Stimulated activated CD8-positive, alpha-beta memory T cell treated with anti-CD3 and anti-CD28 coated beads, Interleukin-12 subunit alpha, Interleukin-12 subunit beta, amount 100 ng/mL, for 24 hours (primary cell): ENCODE data around the gene SBK1.
"Not testable (repeated sequence)": the region's sequence is repeated elsewhere in the genome, so short reads cannot be mapped to it uniquely, and the experiment has no call there.

Experiments
- DNase-seq: peaks from one replicate; pipeline ENCODE4 v3.0.0-alpha.2; 2020; ENCODE audit errors: extremely low read depth

Gene SBK1

DNA sequence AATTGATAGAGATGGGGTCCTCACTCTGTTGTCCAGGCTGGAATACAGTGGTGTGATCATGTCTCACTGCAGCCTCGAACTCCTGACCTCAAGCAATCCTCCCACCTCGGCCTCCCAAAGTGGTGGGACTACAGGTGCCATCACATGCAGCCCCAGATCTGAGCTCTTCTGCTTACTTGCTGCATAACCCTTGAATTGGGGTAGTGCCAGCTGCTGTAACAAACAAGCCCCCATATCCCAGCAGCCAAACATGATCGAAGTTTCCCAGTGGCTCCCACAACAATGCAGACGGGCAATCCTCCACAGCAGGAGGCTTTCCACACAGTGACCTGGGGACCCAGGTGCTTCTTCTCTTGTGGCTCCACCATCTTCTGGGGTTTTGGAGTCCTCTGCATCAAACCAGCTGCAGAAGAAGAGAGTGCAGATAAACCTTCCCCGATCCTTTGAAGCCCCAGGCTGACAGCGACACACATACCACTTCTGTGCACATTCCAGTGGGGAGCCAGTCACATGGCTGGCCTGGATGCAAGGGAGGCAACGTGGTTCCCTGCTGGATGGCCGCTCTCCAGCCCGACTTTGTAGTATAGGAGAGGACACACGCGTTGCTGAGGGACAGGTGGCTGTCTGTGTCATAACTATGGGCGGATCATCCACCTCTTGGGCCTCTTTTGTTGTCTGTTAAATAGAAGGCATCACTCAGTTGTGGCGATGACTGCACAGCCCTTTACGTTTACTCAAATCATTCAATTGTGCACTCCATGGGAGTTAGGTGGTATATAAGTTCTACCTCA lies 16.7 kb downstream of the SBK1 start:
- no peak for DNase-seq

DNA sequence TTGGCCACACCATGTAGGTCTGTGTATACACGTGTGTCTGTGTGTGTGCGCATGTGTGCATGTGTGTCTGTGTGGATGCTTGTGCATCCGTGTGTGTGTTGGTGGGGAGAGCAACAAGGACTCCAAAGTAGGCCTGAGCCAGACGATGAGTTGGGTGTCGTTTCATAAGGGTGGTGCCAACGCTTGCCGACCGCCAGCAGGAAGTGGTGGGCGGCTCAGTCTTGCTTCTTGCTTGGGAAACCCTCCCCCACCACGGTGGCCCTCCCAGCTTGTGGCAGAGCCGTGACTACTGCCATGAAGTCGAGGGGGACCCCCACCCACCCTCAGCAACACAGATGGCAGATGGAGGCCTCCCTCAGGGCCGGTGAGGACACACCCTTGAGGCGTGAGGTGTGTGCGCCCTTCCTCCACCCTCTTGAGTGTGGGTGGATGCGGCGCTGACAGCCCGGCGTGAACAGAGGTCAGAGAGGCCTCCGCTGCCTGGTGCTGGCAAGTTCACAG lies 17.5 kb downstream of the SBK1 start:
- peak; percentile 63 for DNase-seq

DNA sequence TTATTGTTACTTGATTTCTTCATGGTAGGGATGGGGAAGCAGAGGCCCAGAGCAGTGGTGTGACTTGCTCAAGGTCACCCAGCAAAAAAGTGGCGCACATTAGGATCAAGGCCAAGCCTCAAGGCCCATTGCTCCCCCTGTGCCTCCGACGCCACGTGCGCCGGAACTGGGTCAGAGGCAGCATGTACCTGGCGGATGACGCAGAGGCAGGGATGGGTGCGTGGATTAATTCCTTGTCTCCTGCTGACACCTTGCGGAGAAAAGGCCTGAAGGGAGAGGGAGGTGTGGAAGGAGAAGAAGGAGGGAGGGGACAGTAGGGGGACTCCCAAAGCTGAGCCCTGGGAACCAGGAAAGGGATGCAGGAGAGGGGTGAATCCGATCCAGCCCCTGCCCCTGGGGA lies 18.5 kb downstream of the SBK1 start:
- no peak for DNase-seq

DNA sequence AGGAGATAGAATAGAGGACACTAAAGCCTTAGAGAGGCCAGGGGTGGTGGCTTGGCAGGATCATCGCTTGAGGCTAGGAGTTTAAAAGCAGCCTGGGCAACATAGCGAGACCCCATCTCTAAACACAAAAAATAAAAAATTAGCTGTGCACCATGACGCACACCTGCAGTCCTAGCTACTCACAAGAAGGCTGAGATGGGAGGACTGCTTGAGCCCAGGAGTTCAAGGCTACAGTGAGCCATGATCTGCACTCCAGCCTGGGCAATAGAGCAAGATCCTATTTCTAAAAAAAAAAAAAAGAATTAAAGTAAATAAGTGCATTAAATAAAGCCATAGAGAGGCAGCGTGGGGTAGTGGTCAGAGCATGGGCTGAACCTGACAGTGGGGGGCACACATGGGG lies 19.1 kb downstream of the SBK1 start:
- DNase-seq, result no peak

DNA sequence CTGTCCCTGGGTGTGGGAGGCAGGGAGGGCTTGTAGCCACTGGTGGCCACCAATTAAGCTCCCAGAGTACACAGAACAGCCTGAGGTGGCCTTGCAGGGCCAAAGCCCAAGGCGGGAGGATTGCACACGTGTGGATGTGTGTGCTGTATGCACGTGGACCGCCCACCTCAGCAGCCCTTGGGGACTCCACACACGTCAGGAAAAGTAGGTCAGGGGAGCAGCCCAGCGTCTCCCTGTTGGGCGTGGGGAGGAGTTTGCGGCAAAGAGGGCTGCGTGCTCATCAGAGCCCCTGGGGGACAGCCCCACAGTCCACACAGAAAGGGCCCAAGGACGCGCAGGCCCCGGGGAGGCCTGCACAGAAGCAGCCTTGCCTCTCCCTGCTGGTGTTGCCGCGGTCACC lies 19.6 kb downstream of the SBK1 start:
- no peak for DNase-seq

DNA sequence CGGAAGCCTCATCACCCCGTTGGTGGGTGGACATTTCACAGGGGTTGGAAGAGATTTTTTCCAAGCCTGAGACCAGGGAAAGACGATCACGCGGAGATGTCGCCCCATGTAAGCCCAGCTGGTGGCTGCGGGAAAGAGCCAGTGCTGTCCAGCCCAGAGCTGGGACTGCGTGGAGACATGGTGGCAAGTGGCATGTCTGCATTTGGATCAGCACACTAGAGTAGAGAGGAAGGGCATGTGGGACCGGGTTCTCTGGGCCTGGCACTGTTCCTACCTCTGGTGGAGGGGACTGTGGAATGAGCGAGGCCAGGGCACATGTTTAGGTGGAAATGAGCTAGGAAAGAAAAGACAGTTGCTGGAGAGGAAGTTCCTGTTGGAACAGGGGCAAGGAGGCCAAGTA lies 20.0 kb downstream of the SBK1 start:
- no peak for DNase-seq

DNA sequence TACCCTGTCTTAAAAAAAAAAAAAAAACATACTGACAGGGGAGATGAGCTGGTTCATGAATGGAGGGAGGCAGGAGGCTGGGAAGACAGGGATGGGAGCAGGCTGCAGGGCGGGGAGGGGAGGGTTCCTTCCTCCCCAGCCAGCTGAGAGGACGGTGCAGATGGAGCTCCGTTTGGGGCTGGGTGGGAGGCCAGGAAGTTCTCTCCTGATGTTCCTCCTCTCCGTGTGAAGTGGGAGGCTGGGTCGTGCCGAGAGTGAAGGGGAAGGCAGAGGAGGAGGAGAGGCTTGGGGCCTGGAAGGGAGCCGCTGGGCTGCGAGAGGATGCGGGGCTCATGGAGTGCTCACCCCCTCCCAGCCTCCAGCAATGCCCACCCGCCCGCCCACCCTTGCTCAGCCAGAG lies 21.3 kb downstream of the SBK1 start:
- no peak for DNase-seq

DNA sequence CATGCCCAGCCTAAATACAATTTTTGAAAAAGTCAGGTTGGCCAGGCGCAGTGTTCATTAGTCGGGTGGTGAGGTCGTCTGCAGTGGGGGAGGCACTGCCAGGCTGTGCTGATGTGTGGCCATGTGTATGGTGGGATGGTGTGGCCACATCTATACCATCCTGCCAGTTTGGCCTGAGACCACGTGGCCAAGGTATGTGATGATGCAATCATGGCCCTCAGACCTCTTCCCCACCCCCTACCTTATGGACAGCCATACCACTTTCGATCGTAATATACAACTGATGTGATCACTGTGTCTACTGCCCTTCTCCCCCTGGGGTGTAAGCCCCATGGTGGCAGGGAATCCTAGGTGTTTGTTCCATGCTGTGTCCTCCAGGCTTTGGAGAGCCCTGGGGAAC lies 23.7 kb downstream of the SBK1 start:
- DNase-seq, result no peak

DNA sequence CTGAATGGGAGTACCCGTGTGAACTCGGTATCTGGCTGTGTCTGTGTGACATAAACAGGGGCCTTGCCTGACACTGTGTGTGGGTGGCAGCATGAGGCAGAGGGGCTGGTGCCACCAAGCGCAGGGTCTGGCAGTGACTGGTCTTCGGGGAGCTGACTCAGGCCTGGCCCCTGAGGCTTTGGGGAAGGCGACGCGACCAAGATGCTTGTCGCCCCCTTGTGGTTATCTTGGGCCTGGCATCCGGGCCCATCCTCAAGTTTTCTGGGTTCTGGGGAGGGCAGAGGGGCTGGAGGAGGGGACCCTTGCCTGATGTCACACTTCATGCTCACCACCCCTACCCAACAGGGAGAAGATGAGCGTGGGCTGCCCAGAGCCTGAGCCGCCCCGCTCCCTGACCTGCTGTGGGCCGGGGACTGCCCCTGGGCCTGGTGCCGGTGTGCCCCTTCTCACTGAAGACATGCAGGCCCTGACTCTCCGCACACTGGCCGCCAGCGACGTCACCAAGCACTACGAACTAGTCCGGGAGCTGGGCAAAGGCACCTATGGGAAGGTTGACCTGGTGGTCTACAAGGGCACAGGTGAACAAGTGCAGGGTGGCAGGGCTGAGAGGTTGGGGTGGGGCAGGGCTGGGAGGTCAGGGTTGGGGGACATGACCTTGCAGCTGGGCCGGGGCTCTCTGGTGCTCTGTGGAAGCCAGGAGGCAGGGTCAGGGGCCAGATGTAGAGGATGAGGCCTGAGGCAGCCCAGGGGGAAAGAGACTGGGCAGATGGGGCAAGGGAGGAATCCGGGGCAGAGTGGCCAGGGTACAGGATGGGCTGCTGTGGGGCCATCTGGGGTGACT lies 24.9 kb downstream of the SBK1 start:
- DNase-seq, result peak; percentile 44

DNA sequence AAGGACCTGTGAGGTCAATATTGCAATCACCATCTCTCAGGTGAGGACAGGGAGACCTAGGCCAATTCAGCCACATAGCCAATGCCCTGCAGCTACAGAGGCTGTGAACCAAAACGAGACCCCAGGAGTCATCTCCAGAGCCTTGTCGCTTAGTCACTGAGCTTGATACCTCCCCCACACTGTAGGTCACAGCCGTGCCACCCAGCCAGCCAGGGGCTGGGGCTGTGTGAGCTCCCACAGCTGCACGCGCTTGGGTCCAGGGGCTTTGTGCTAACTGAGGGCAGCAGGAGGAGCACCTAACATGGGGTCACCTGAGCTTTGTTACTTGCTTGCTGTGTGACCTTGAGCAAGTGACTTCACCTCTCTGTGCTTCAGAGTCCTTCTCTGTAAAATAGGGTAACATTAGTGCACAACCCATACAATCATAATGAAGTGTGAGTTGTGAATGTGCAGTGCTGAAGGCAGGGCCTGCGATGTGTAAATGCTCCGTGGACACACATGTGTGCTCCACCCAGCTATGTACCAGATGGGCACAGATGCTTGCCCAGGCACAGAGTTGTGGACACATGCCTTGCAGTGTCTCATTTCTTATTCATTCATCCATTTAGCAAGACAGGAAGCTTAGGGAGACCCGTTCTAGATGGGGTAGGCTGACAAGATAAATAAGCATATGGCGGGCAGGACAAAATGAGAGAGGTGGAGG lies 25.9 kb downstream of the SBK1 start:
- DNase-seq, result no peak

DNA sequence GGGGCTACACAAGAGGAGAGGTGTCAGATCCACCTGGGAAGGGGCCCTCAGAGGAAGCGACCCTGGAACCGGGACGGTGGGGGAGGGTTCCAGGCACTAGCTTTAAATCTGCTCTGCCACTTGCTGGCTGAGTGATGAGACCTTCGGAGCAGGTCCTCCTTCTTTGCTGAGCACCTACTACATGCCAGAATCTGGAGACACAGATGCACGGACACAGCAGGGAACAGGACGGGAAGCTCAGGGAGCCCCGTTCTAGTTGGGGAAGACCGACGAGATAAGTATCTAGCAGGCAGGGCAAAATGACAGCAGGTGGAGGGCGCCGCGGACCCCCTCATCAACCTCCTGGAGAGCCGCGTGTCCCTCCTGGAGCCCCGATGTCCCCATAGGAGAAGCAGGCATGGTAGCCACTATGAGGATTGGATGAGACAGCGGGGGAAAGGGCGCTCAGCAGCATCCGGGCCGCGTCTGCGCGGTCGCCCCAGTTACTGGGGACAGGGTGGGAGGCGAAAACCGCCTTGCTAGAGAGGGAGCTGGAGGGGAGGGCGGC lies 27.2 kb downstream of the SBK1 start:
- no peak for DNase-seq

DNA sequence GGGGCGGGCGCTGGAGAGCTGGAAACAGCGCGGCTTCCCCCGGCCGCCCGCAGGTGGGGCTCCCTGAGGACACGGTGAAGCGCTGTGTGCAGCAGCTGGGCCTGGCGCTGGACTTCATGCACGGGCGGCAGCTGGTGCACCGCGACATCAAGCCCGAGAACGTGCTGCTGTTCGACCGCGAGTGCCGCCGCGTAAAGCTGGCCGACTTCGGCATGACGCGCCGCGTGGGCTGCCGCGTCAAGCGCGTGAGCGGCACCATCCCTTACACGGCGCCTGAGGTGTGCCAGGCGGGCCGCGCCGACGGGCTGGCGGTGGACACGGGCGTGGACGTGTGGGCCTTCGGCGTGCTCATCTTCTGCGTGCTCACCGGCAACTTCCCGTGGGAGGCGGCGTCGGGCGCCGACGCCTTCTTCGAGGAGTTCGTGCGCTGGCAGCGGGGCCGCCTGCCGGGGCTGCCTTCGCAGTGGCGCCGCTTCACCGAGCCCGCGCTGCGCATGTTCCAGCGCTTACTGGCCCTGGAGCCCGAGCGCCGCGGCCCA lies 27.8 kb downstream of the SBK1 start:
- no peak for DNase-seq

DNA sequence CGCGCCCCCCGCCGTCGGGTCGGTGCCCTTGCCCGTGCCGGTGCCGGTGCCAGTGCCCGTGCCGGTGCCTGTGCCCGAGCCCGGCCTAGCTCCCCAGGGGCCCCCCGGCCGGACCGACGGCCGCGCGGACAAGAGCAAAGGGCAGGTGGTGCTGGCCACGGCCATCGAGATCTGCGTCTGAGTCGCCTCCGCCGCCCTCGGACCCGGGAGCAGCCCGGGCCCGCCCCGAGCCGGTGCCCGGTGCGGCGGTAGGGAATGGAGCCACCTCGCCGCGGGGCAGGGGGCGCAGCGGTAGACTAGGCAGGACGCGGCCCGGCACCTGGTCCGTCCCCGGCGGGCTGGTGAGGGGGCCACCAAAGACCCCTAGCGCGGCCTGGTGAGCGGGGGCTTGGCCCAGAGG lies 28.4 kb downstream of the SBK1 start:
- no peak for DNase-seq

DNA sequence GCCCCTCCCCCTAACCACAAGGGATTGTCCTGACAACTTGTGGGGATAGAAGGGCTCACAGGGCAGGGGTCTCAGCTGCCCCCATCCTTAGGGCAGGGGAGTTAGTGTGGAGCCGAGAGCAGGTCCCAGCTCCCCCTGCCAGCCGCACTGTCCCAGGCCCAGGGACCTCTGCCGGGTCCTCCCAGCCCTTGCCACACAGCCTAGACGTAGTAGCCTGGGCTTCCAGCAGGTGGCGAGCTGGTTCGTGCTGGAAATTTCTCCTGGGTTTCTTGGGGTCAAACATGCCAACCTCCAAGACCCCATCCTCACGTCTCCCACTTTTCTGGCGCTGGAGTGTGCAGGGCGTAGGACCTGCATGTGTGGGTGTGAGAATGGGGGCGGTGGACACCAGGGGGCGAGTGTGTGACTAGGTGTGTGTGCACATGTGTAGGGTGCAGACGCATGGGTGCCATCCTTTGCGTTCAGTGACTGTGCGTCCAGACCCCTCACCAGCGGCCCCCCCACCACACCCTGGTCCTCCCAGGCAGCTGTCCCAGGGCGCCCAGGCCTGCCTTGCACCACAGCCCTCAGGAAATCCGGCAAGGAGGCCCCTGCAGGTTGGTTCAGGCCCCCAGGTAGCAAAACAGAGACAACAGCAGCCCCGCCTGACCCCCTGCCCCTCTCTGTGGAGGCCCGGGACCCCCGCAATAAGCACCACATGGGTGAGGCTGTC lies 29.5 kb downstream of the SBK1 start:
- no peak for DNase-seq

DNA sequence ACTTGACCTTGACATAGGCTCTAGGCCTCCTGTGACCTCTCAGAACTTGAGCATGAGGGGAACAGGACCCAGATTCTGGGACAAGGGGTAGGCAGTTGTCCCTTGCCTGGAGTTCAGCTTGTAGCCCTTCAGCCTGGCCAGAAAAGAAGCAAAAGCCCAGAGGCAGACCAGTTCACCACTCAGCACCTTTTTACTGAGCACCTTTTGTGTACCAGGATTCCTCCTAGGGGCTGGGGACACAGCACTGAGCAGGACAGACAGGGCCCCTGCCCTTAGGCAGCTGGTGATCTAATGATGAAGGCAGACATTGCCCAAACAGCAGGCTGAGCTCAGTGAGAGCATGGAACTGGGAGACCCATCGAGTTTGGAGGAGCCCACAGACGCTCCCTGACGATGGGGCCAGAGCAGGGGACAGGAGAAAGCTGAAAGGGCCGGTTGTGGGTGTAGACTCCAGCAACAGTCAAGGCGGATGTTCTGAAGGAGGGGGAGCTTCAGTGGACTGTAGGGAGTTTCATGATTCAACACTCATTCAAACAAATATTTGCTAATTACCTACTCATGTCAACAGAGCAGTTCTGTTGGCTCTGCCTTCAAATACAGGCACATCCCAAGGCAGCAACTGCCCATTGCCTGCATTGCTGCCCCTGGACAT lies 32.0 kb downstream of the SBK1 start:
- DNase-seq, result no peak

DNA sequence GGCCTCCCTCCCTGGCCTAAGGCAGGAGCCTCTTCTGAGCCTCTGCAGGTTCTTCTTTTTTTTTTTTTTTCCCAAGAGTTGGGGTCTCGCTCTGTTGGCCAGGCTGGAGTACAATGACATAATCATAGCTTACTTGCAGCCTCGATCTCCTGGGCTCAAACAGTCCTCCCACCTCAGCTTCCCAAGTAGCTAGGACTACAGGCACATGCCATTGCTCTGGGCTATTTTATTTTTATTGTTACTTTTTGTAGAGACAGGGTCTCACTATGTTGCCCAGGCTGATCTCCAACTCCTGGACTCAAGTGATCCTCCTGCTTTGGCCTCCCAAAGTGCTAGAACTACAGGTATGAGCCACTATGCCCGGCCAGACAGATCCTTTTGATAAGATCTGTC lies 32.6 kb downstream of the SBK1 start:
- DNase-seq, result no peak

DNA sequence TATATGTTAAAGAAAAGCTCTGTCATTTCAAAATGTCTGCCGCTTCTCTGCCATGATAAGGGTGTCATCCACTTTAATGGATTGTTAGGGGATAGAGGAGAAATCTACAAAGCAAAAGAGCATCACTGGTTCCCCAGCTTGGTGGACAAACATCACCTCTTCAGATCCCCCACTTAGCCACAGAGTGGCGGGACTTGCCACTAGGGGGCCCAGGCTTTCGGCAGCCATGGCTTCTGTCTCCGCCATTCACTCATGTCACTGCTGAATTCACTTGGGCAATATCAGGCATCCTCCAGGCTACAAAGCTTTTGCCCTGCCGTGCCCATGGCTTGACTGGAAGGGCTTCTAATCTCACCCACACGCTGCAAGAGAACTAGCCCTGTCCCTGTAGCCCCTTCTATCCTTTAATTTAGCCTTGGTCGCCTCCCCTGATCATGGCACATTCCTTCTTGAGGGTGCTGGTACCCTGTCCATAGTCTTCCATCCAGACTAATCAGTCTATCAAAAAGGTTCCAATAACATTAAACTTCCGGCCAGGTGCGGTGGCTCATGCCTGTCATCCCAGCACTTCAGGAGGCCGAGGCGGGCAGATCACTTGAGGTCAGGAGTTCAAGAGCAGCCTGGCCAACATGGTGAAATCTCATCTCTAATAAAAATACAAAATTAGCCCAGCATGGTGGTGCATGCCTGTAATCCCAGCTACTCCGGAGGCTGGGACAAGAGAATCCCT lies 34.7 kb downstream of the SBK1 start:
- DNase-seq, result peak; percentile 37

DNA sequence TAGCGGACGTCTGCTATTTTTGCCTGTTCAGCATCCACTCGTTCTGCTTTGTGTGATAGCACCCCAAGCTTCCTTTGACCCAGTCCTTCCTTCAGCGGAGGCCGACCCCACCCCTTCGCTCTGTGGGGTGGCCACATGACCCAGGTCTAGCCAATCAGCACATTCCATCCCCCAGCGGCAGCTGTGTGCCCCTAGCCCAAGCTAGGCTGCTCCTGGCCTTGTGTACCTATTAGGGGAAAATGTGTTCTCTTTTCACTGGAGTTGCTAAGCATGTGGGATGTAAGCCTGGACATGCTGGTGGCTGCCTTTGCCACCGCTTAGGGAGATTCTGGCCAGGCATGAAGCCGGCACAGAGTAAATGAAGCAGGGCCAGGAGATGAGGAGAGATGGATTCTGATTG lies 37.9 kb downstream of the SBK1 start:
- DNase-seq, result not testable (repeated sequence)

DNA sequence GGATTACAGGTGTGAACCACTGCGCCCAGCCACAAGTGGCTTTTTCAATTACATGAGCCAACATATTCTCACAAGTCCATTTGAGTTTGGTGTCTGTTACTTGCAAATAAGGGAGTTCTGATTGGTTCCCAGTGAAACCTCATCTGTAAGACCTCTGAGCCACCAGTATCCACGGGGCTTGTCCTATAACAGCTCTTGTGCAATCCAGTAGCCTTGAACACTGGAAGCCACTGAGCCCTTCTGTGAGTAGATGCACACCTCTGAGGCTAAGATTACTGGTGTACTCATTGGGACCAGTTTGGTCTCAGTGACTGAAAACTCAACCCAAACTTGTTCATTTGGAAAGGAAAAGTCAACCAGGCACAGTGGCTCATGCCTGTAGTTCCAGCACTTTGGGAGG lies 38.7 kb downstream of the SBK1 start:
- not testable (repeated sequence) for DNase-seq

DNA sequence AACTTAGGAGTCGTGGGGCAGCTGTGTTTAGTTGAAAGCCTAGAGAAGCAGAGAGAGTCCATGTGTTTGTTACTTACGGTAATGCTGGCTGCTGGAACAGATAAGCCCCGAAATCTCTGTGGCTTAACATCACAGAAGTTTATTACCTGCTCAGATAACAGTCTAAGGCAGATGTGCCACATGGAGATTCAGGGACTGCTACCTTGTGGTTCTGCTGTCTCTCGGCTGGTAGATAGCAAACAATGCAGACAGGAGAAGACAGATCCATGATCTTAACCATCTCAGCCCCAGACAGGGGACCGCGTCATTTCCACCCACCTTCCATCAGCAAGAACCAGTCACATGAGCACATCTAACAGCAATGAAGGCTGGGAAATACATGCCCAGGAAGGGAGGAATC lies 40.3 kb downstream of the SBK1 start:
- DNase-seq, result not testable (repeated sequence)
